NCI-H2171 (cell line): Measurements from ENCODE around the gene GNAT2.

Source experiments
- DNase-seq: peaks from one replicate; lab custom pipeline; 2025; lab: John Stamatoyannopoulos, UW

Gene GNAT2

DNA sequence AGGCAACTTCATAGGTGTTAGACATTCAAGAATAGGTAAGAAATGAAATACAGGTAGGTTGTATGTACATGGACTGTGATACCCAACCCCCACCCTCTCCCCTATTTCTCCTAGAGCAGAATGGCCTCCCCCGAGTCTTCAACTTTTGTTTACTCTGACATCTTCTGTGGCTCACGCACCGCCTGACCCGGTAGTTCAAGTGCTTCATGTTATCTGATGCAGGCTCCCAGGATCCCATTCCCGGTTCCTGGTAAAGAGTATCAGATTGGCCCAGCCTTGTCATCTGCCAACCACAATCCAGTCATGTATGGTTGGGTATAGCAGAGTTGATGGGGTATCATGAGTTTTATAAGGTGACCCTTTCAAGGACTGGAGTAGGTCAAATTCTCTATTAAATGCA lies 61.9 kb downstream of the GNAT2 start:
- no peak for DNase-seq

DNA sequence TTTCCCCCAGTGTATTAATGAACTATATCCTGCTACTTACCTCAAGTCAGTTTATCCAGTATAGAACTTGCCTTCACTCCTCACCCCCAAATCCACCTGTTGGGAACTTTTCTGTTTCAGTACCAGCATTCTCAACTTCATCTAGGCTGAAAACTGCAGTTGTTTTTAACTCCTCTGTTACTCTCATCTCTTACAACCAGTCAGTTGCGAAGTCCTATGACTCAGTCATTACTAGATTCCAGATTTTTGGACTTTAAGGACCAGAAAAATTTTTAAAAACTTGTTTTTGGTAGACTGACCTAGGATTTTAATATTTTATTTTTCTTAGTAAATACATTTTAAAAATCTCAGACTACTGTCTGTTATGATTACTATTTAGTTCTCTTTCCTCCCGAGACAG lies 62.9 kb downstream of the GNAT2 start:
- DNase-seq: no peak
